Activated CD4-positive, CD25-positive, alpha-beta regulatory T cell (primary cell): ENCODE results near the gene PAX5.

Experiments used
- DNase-seq, 4 experiments: peaks; one replicate each; lab custom pipeline; 2025; lab: John Stamatoyannopoulos, UW

The PAX5 gene

DNA sequence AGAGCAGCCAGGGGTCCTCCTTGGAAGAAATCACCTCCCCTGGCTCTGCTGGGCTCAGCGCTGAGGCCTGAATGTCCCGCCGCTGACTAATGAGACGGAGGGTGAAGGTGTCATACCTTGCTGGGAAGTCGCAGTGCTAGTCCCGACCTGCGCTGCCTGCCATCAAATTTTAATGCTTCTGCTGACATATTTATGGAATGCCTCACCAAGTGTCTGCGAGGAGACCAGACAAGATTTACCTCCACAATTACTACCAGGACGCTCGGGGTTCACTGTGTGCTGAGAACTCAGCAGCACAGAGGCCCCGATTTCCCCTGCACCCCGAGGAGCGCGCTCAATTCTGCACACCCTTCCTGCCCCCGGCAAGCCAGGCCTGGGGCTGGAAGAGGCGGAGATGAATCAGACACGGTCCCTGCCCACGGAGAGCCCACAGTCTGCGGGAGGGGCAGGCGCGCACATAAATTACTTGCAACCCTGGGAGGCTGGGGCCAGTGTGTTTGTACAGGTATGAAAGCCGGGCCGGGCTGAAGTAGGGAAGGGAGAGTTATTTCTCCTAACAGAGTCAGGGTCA, 175.2 kb downstream of the PAX5 start:
- no peak for DNase-seq

GRCh38 chr9:36855448-36856315, 178.4 kb downstream of the PAX5 start:
- DNase-seq, result no peak

- DNase-seq, result no peak
These were observed 179.3 kb downstream of the PAX5 start for GRCh38 chr9:36854751-36855150.

- no peak for DNase-seq
These were observed 180.0 kb downstream of the PAX5 start for GRCh38 chr9:36854034-36854433.

DNA sequence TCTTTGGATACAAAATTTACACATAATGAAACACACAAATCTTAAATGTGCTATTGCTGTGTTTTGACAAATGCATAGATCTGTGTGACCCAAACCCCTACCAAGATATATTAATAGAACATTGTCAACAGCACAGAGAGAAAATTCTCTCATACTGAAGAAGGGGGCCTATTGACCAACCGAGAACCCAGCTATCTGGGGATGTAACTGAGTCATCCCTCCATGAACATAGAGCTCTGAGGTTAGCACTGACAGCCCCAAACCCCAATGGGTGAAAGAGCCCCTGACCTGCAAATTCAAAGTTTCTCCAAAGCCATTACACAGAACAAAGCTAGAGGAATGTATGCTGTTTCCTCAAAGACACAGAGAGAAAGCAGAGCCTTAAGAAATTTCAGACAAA, 180.8 kb downstream of the PAX5 start:
- no peak for DNase-seq

DNA sequence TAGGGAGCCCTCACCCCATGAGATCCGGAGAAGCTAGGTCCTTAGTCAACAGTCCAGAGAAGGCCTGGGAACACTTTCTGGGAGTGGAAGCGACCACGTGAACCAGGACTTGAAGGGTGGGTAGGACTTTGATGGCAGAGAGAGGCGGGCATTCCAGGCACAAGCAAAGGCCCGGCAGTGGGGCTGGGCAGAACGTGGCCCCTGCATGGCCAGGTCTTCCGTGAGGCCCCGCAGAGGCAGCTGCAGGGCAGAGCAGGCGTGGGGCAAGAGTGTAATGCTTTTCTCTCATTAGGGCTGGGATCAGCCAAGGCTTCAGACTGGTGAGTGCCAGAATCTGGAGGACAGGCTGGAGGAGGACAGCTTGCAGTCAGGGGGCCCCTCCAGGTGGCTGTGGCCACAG, 184.1 kb downstream of the PAX5 start:
- no peak for DNase-seq

GRCh38 chr9:36848946-36849345, 185.1 kb downstream of the PAX5 start:
- DNase-seq, result no peak

GRCh38 chr9:36847781-36848673, 186.0 kb downstream of the PAX5 start:
- no peak for DNase-seq

DNA sequence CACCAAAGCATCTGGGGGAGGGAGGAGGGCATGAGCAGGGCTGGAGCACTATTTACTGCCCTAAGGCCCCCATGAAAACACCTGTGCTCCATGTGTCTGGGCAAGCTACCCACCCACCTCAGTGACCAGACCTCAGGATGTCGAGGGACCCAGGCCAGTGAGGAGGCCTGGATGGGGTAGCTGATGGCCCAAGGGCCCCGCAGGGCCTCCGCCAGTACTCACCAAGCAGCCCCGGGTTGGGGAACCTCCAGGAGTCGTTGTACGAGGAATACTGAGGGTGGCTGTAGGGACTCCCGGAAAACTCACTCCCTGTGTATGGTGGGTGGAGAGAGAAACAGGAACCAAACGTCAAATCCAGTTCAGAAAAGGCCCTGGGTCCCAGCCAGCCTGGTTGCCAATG, 187.4 kb downstream of the PAX5 start:
- DNase-seq, result no peak

DNA sequence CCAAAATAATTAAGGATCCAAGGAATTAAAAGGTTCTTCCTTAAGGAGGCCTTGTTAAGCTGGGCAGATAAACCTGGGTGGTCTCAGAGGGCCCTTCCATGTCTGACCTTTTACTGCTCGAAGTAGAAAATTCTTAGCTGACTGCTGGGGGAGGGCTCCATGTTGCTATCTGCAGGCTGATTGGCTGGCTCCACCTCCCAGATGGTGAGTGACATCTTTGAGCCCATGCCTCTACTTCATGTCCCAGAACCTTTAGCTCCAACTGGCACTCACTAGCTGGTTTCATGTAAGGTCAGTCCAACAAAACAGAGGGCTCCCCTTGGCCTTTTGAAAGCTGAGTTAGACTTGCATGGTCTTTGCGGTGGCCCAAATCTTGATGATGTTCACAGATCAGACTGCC, 188.2 kb downstream of the PAX5 start:
- no peak for DNase-seq

DNA sequence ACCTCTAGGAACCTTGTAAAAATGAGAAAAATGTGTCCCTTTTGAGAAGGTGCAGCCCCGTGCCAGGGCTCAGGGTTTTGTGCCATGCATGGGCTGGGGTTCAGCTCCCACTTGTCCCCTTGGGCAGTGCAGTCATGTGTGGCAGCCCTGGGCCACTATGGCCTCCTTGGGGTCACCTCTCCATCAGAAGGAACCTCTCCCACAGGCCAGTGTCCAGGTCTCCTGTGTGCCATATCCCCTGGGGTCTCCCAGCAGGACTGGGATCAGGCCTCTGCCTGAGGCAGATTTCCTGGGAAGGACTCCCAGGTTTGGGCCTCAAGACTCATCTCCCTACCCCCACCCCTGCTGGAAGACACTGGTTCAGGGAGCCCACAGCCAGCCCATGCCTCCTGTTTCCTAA, 189.1 kb downstream of the PAX5 start:
- DNase-seq, result no peak

DNA sequence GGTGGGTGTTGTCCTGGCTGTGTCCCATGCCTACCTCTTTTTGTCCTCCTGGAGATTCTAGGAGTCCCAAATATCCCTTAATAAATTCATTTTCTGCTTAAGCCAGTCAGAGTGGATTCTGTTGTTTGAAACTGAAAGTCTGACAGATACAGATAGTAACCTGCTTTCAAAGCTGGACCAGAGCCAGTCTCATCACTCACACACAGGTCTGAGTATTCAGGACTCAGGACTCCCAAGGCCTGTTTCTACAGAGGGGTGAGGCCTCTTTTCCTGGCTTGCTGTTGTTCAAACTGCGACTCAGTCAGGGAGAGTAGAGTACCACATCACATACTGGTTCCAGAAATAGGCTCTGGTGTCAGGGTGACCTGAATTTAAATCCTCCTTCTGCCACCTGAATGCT, 190.1 kb downstream of the PAX5 start:
- no peak for DNase-seq

GRCh38 chr9:36842560-36843530, 191.2 kb downstream of the PAX5 start:
- DNase-seq, result no peak

- DNase-seq, result no peak
These were observed 193.1 kb downstream of the PAX5 start for GRCh38 chr9:36840898-36841536.

DNA sequence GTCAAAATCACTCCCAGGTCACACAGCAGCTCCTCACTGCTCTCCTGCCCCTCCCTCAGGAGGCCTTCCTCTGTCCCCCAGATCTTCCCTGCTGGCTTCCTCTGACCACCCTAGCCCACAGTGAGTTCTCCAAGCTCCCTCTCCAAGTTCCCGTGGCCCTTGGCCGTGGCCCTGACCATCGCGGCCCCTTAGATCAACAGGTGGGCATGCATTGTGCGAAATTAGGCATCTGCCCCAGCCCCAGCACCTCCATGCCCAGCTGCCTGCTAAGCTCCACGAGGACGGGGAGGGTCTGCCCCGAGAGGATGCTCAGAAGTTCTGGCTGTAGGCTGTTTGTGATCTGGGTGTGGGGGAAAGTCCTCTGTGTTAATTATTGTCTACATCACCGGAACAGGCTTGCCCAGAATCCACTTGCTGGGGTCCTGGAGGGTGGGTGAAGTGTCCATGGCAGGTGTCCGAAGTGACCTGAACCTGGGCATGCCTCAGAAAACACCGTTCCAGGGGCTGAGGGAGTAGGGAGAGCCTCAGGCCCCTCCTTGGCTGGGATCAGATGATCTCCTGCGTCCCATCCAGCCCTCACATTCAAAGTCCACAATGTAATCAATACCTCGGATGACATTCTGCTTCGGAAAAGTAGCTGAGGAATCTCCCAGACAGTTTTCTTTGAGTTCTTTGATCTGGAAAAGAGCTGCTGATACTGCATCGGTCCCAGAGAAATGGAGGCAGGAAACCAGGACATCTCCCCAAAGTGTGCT, 194.8 kb downstream of the PAX5 start:
- no peak for DNase-seq

- no peak for DNase-seq
These were observed 196.3 kb downstream of the PAX5 start for GRCh38 chr9:36837431-36838405.

DNA sequence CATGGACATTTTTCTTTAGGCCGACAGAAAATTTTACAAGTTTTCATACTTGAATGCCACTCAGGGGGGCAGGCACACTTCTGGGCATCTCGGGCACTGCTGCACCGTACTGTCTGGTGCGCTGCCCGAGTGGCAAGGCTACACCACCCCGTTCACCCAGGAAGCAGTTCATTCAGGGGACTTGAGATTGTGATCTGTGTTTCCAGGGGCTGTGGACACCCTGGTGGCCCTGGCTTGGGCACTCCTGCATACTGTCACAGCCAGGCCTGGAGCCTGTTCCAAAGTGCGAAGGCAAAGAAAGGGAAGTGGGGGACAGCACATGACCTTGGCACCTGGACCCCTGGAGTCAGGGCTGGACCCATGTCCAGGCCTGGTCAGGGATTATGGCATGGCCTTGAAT, 197.6 kb downstream of the PAX5 start:
- DNase-seq, result no peak

GRCh38 chr9:36835271-36835996, 198.6 kb downstream of the PAX5 start:
- DNase-seq, result no peak
